ENCODE measurements around the gene TSPO2.

Gene TSPO2

GRCh38 chr6:41051873-41052272 lies 9.6 kb downstream of the TSPO2 start:
- no peak for DNase-seq

GRCh38 chr6:41053041-41053440 lies 10.8 kb downstream of the TSPO2 start, which contains the start of gene APOBEC2:
Gene APOBEC2, plus strand, starts transcription at chr6:41053202. Its CDS starts 146 bp downstream, at chr6:41053348.
- DNase-seq: no peak

- DNase-seq: no peak
Measured at GRCh38 chr6:41054511-41054910, 12.2 kb downstream of the TSPO2 start.

- DNase-seq: no peak
Measured at GRCh38 chr6:41055149-41055548, 12.9 kb downstream of the TSPO2 start.

GRCh38 chr6:41056768-41057490 lies 14.7 kb downstream of the TSPO2 start:
- no peak for DNase-seq

- DNase-seq: no peak
Measured at GRCh38 chr6:41058783-41059181, 16.5 kb downstream of the TSPO2 start.

GRCh38 chr6:41059556-41059955 lies 17.3 kb downstream of the TSPO2 start:
- DNase-seq: no peak

- no peak for DNase-seq
Measured at GRCh38 chr6:41061196-41061726, 19.0 kb downstream of the TSPO2 start.

GRCh38 chr6:41062056-41062455 lies 19.8 kb downstream of the TSPO2 start:
- no peak for DNase-seq

GRCh38 chr6:41063884-41064285 lies 21.6 kb downstream of the TSPO2 start:
- no peak for DNase-seq

- DNase-seq: no peak
Measured at GRCh38 chr6:41064841-41065240, 22.6 kb downstream of the TSPO2 start.

- no peak for DNase-seq
Measured at GRCh38 chr6:41065550-41066026, 23.3 kb downstream of the TSPO2 start.

GRCh38 chr6:41066867-41067304 lies 24.6 kb downstream of the TSPO2 start:
- peak; percentile 45 for DNase-seq

- DNase-seq: peak; percentile 76
Measured at GRCh38 chr6:41071501-41071922, 29.2 kb downstream of the TSPO2 start.

GRCh38 chr6:41071923-41072835 lies 29.9 kb downstream of the TSPO2 start, which contains the start of gene OARD1:
Gene OARD1, minus strand, starts transcription at chr6:41072356. Its CDS starts 722 bp downstream, at chr6:41071634.
- DNase-seq: peak; percentile 100

- peak; percentile 100 for DNase-seq
Measured at GRCh38 chr6:41072836-41073202, 30.6 kb downstream of the TSPO2 start, which contains the start of gene NFYA. Gene NFYA, plus strand, starts transcription at chr6:41072974. Its CDS starts 6,116 bp downstream, at chr6:41079090.

- peak; percentile 45 for DNase-seq
Measured at GRCh38 chr6:41073203-41073967, 31.1 kb downstream of the TSPO2 start.

- DNase-seq: peak; percentile 23
Measured at GRCh38 chr6:41073968-41074691, 31.9 kb downstream of the TSPO2 start.

GRCh38 chr6:41074692-41075436 lies 32.6 kb downstream of the TSPO2 start:
- DNase-seq: no peak

GRCh38 chr6:41075651-41076626 lies 33.7 kb downstream of the TSPO2 start:
- no peak for DNase-seq
